ENCODE measurements around the gene NEIL3. TPM values are rescaled to one million over a fixed set of nuclear protein-coding genes. Genes with fewer than 3 reads are reported as not detected.

Gene NEIL3
- total RNA-seq, 1 experiment from 2014 or later = 6.3 TPM

DNA sequence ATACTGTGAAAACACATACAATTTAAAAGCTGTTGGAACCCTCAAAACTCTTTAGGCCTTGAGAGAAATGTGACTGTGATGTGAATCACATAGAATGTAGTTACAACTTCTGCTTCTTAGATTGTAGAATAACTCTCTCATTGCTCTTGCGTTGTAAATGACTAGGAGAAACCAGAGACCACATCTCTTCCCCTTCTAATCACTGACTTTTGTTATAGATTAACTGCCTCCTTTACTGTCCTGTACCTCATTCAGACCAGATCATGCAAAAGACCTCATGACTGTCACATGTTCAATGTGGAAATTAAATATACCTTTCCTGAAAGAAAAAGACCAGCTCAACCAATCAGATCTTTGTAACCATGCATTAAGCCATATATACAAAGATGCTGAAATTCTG, 43.2 kb upstream of the NEIL3 start:
- Histone ChIP-seq H2BK5ac (ENCODE audit: insufficient read length, low read length) (no peak overlapping the region), H3K23me2 (ENCODE audit: insufficient read length, low read depth, low read length, poor library complexity, severe bottlenecking) (no peaks in the 10 kb centered on the region), H2BK12ac (ENCODE audit: insufficient read length, low read depth, low read length) (no peak overlapping the region), H3K14ac (ENCODE audit: insufficient read depth, low read length) (no peak overlapping the region), H3K27ac (ENCODE audit: insufficient read length, low read depth, low read length) (no peak overlapping the region), H3K4me1 (ENCODE audit: insufficient read depth, low read length) (no peaks in the 10 kb centered on the region; the same call in 1 of the 2 replicates), H3K56ac (ENCODE audit: insufficient read length, low read depth, low read length) (no peak overlapping the region), H2BK15ac (ENCODE audit: low read depth, low read length) (no peak overlapping the region), H3K4ac (ENCODE audit: low read depth, low read length) (no peak overlapping the region), H4K5ac (ENCODE audit: insufficient read length, low read depth, low read length) (no peak overlapping the region), H3K9me3 (ENCODE audit: control insufficient read depth, low read depth, low read length) (no peaks in the 10 kb centered on the region), H3K9ac (ENCODE audit: extremely low read depth, insufficient read length, low read length) (no peak overlapping the region), H4K91ac (ENCODE audit: insufficient read length, low read depth, low read length) (no peak overlapping the region), H4K20me1 (ENCODE audit: control insufficient read depth, insufficient read depth, insufficient read length) (no peaks in the 10 kb centered on the region), H2AFZ (ENCODE audit: low read length) (no peak overlapping the region), H2BK120ac (ENCODE audit: low read depth, low read length, poor library complexity, severe bottlenecking) (no peak overlapping the region), H3K79me1 (ENCODE audit: insufficient read depth, low read depth, low read length, poor library complexity, severe bottlenecking) (no peaks in the 10 kb centered on the region), H3K27me3 (ENCODE audit: insufficient read depth, low read length) (no peaks in the 10 kb centered on the region), H4K8ac (replicated peaks; ENCODE audit: insufficient read length, low read depth, low read length) (no peak overlapping the region), H2AK5ac (ENCODE audit: insufficient read length, low read length) (no peak overlapping the region), H3K23ac (ENCODE audit: insufficient read length, low read depth, low read length) (no peak overlapping the region), H2BK20ac (ENCODE audit: low read depth, low read length, poor library complexity, severe bottlenecking) (no peak overlapping the region), H3K4me2 (ENCODE audit: insufficient read depth, insufficient read length, low read length) (no peak overlapping the region), H3K79me2 (ENCODE audit: insufficient read depth, low read length) (no peaks in the 10 kb centered on the region), H3K18ac (ENCODE audit: insufficient read length, low read depth, low read length) (no peak overlapping the region), H3T11ph (ENCODE audit: low read length) (no peak overlapping the region)
- DNase-seq = no peak
- no CpG with 5 or more reads among the region's 1 CpG for WGBS (ENCODE audit: extremely low coverage, insufficient read length, low lambda C conversion rate)
- Mint-ChIP-seq H3K9me3 (no peaks in the 10 kb centered on the region), H3K4me3 (no peak overlapping the region), H3K27me3 (ENCODE audit: low read depth) (no peaks in the 10 kb centered on the region), H3K36me3 (ENCODE audit: insufficient read depth in 1 of 3, low read depth in 3 of 3) (no peaks in the 10 kb centered on the region), H3K4me1 (peaks cover 5 to 10% of the 10 kb centered on the region in 2 experiments), H3K27ac (no peak overlapping the region)
- TF ChIP-seq, protein P1, sequence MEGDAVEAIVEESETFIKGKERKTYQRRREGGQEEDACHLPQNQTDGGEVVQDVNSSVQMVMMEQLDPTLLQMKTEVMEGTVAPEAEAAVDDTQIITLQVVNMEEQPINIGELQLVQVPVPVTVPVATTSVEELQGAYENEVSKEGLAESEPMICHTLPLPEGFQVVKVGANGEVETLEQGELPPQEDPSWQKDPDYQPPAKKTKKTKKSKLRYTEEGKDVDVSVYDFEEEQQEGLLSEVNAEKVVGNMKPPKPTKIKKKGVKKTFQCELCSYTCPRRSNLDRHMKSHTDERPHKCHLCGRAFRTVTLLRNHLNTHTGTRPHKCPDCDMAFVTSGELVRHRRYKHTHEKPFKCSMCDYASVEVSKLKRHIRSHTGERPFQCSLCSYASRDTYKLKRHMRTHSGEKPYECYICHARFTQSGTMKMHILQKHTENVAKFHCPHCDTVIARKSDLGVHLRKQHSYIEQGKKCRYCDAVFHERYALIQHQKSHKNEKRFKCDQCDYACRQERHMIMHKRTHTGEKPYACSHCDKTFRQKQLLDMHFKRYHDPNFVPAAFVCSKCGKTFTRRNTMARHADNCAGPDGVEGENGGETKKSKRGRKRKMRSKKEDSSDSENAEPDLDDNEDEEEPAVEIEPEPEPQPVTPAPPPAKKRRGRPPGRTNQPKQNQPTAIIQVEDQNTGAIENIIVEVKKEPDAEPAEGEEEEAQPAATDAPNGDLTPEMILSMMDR (conservative IDR thresholded peaks at IDR 0.05) = no peak

Measured in H9 (cell line).